HEK293T (cell line): ENCODE measurements around the gene FAM193A.
"Not testable (repeated sequence)": the region's sequence is repeated elsewhere in the genome, so short reads cannot be mapped to it uniquely, and the experiment has no call there.

ENCODE experiments used
- CTCF ChIA-PET: fragments of 350-600 bp; formaldehyde crosslinking; extraction: SDS; loops from one replicate; lab custom pipeline; 2021; ENCODE audit warnings: antibody characterized with exemption, inconsistent platforms; lab: Yijun Ruan, JAX
- POLR2A ChIA-PET: fragments of 350-600 bp; formaldehyde crosslinking; extraction: SDS; loops from one replicate; lab custom pipeline; 2020; ENCODE audit warnings: antibody characterized with exemption, inconsistent platforms; lab: Yijun Ruan, JAX
- DNase-seq: peaks from one replicate; pipeline ENCODE4 v3.0.0; 2012; ENCODE audit warnings: mixed read lengths; ENCODE audit errors: extremely low spot score
- ARNT ChIP-seq: fragments of 450-650 bp; IDR thresholded peaks from 2 replicates; pipeline ENCODE4 v1.6.1; 2017; ENCODE audit warnings: mild to moderate bottlenecking
- BHLHE40 ChIP-seq: fragments of 450-650 bp; IDR thresholded peaks from 2 replicates; pipeline ENCODE4 v1.6.1; 2016; ENCODE audit warnings: mild to moderate bottlenecking, moderate library complexity, borderline replicate concordance
- CTBP1 ChIP-seq: fragments of 450-650 bp; IDR thresholded peaks from 2 replicates; pipeline ENCODE4 v1.6.1; 2016; ENCODE audit warnings: borderline replicate concordance
- ELF4 ChIP-seq: fragments of 450-650 bp; IDR thresholded peaks from 2 replicates; pipeline ENCODE4 v1.6.1; 2017; ENCODE audit warnings: antibody characterized with exemption
- FOXA1 ChIP-seq: fragments of 450-650 bp; IDR thresholded peaks from 2 replicates; pipeline ENCODE4 v1.6.1; 2016; ENCODE audit warnings: mild to moderate bottlenecking
- FOXK2 ChIP-seq: fragments of 450-650 bp; IDR thresholded peaks from 2 replicates; pipeline ENCODE4 v1.6.1; 2016; ENCODE audit warnings: mild to moderate bottlenecking
- FOXM1 ChIP-seq: fragments of 450-650 bp; IDR thresholded peaks from 2 replicates; pipeline ENCODE4 v1.6.1; 2017; ENCODE audit warnings: mild to moderate bottlenecking, borderline replicate concordance
- HDGF ChIP-seq: fragments of 450-650 bp; IDR thresholded peaks from 2 replicates; pipeline ENCODE4 v1.6.1; 2017; ENCODE audit warnings: antibody characterized with exemption, borderline replicate concordance
- L3MBTL2 ChIP-seq: fragments of 450-650 bp; conservative IDR thresholded peaks from 2 replicates; pipeline ENCODE4 v1.6.1; 2016; ENCODE audit warnings: mild to moderate bottlenecking
- LEF1 ChIP-seq: fragments of 450-650 bp; IDR thresholded peaks from 2 replicates; pipeline ENCODE4 v1.6.1; 2017; ENCODE audit warnings: mild to moderate bottlenecking, borderline replicate concordance
- NFRKB ChIP-seq: fragments of 450-650 bp; IDR thresholded peaks from 2 replicates; pipeline ENCODE4 v1.6.1; 2016; ENCODE audit warnings: mild to moderate bottlenecking, moderate library complexity
- SP1 ChIP-seq: fragments of 450-650 bp; IDR thresholded peaks from 2 replicates; pipeline ENCODE4 v1.6.1; 2017
- SUZ12 ChIP-seq: fragments of 450-650 bp; IDR thresholded peaks from 2 replicates; pipeline ENCODE4 v1.6.1; 2016; ENCODE audit warnings: mild to moderate bottlenecking
- TARDBP ChIP-seq: fragments of 450-650 bp; IDR thresholded peaks from 2 replicates; pipeline ENCODE4 v1.6.1; 2016
- ZNF384 ChIP-seq: fragments of 450-650 bp; IDR thresholded peaks from 2 replicates; pipeline ENCODE4 v1.6.1; 2016
- TF ChIP-seq, protein P1 (sequence below): fragments of 450-650 bp; IDR thresholded peaks from 2 replicates; pipeline ENCODE4 v1.6.1; 2016

FAM193A gene

GRCh38 chr4:2546286-2546823, 9.9 kb downstream of the FAM193A start:
- no peak for DNase-seq
- POLR2A ChIA-PET = no interaction called here
- CTCF ChIA-PET = no interaction called here
- TF ChIP-seq, protein P1, sequence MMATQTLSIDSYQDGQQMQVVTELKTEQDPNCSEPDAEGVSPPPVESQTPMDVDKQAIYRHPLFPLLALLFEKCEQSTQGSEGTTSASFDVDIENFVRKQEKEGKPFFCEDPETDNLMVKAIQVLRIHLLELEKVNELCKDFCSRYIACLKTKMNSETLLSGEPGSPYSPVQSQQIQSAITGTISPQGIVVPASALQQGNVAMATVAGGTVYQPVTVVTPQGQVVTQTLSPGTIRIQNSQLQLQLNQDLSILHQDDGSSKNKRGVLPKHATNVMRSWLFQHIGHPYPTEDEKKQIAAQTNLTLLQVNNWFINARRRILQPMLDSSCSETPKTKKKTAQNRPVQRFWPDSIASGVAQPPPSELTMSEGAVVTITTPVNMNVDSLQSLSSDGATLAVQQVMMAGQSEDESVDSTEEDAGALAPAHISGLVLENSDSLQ = no peak
- TF ChIP-seq CTBP1 (no peak), SUZ12 (no peak), NFRKB (no peak), LEF1 (no peak), TARDBP (no peak), FOXK2 (no peak), L3MBTL2 (no peak), BHLHE40 (no peak), HDGF (no peak), FOXA1 (no peak), ARNT (no peak), SP1 (no peak), ZNF384 (no peak), ELF4 (no peak), FOXM1 (no peak)

GRCh38 chr4:2546961-2547691, 10.7 kb downstream of the FAM193A start:
- CTCF ChIA-PET = interaction anchor here (0.6 kb wide), 1 partner anchor 27 kb away, joined by 3 read pairs; no protein-coding TSS in a partner anchor

DNA sequence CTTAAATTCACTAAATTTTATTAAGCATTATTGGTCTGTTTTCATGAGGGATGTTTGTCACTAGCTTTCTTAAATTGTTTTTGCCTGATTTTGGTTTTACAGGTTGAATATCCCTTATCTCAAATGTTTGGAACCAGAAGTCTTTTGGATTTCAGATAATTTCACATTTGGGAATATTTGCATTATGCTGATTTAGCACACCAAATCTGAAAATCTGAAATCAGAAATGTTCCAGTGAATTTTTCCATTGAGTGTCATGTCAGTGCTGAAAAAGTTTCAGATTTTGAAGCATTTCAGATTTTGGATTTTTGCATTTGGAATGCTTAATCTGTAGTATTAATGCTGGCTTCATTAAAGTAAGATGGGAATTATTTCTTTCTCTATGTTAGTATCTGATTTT, 14.7 kb downstream of the FAM193A start:
- CTCF ChIA-PET = interaction anchor here (0.7 kb wide), 1 partner anchor 92 kb away, joined by 3 read pairs; no protein-coding TSS in a partner anchor
- DNase-seq = no peak
- POLR2A ChIA-PET = no interaction called here
- TF ChIP-seq SUZ12 = no peak

More at GRCh38 chr4:2546961-2547691, 10.7 kb downstream of the FAM193A start:
- DNase-seq, POLR2A ChIA-PET: not testable (repeated sequence)

DNA sequence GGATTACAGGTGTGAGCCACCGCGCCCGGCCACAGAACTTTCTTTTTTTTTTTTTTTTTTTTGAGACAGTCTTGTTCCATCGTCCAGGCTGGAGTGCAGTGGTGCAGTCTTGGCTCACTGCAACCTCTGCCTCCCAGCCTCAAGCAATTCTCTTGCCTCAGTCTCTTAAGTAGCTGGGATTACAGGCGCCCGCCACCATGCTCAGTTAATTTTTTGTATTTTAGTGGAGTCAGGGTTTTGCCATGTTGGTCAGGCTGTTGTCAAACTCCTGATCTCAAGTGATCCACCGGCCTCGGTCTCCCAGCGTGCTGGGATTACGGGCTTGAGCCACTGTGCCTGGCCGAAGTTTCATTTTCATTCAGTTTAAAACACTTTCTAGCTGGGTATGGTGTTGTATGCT, 16.4 kb downstream of the FAM193A start:
- DNase-seq = no peak
- TF ChIP-seq LEF1 (no peak), BHLHE40 (no peak), HDGF (no peak), TARDBP (no peak), L3MBTL2 (no peak), FOXK2 (no peak), NFRKB (no peak), FOXM1 (no peak), SUZ12 (no peak), SP1 (no peak), ZNF384 (no peak), ELF4 (no peak), ARNT (no peak), FOXA1 (no peak), CTBP1 (no peak)
- TF ChIP-seq, protein P1 = no peak
- CTCF ChIA-PET = no interaction called here
- POLR2A ChIA-PET = no interaction called here

- CTCF ChIA-PET = interaction anchor here (1.5 kb wide), 1 partner anchor 9 kb away, joined by 7 read pairs; no protein-coding TSS in a partner anchor
- POLR2A ChIA-PET = no interaction called here
- DNase-seq = no peak
Observed at GRCh38 chr4:2558301-2558700, 21.9 kb downstream of the FAM193A start.

DNA sequence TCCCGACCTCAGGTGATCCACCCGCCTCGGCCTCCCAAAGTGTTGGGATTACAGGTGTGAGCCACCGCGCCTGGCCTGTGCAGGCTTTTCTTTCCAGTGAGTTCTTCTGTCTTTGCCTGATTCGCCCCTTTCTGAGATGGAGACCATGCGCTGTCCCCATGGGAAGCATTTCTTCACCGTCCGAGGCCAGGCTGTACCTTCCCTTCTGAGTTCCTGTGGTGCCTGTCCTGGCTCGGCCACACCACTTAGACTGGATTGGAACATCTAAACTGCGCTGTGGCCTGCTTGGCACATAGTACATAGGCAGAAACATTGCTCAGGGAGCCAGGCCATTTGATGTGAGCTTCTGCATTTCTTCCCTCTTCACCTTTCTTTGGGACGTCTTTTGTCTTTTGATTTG, 23.7 kb downstream of the FAM193A start:
- POLR2A ChIA-PET = no interaction called here
- DNase-seq = no peak
- CTCF ChIA-PET = no interaction called here
- TF ChIP-seq FOXM1 = no peak
- no peak for TF ChIP-seq CTBP1
- TF ChIP-seq TARDBP = no peak
- no peak for TF ChIP-seq SP1
- TF ChIP-seq SUZ12 = no peak
- no peak for TF ChIP-seq NFRKB
- TF ChIP-seq, protein P1 = no peak
- no peak for TF ChIP-seq LEF1

More at GRCh38 chr4:2558301-2558700, 21.9 kb downstream of the FAM193A start:
- no peak for TF ChIP-seq ELF4
- no peak for TF ChIP-seq ZNF384
- TF ChIP-seq L3MBTL2 = no peak
- TF ChIP-seq TARDBP = no peak
- TF ChIP-seq, protein P1 = no peak
- no peak for TF ChIP-seq NFRKB
- no peak for TF ChIP-seq SUZ12
- TF ChIP-seq FOXA1 = no peak
- TF ChIP-seq CTBP1 = no peak
- TF ChIP-seq BHLHE40 = no peak
- no peak for TF ChIP-seq ARNT
- TF ChIP-seq LEF1 = no peak
- no peak for TF ChIP-seq FOXM1
- TF ChIP-seq HDGF = no peak
